PC-3 (cell line): ENCODE results near the gene SMIM13. TPM values are rescaled to one million over a fixed set of nuclear protein-coding genes. Genes with fewer than 3 reads are reported as not detected.

ENCODE experiments used
- ATAC-seq: fragments of 200-7000 bp; cut with Tn5 transposase; 2 replicates; pipeline ENCODE4 v1.9.1; 2020; ENCODE audit warnings: mild to moderate bottlenecking, moderate library complexity
- BruUV-seq: library from RNA; stranded (reverse); fragments of 400-500 nt; replicated peaks from 2 replicates; lab custom pipeline; 2021; lab: Mats Ljungman, UMichigan
- CTCF ChIA-PET: fragments of 300-600 bp; sonication (Branson Sonifier 250); formaldehyde crosslinking; loops from one replicate; lab custom pipeline; 2022; ENCODE audit warnings: antibody characterized with exemption; lab: Charles Lee
- POLR2A ChIA-PET: fragments of 300-600 bp; sonication (Branson Sonifier 250); formaldehyde crosslinking; loops from one replicate; lab custom pipeline; 2022; ENCODE audit warnings: antibody characterized with exemption; ENCODE audit not compliant: unreplicated experiment; lab: Charles Lee
- DNase-seq: peaks from one replicate; pipeline ENCODE4 v3.0.0-alpha.2; 2015
- H2AFZ ChIP-seq: fragments of 300-600 bp; sonication (generic); 2 replicates; pipeline ENCODE4 v1.6.0; 2016; ENCODE audit warnings: antibody characterized with exemption, low read length
- H3F3A ChIP-seq: fragments of 300-600 bp; sonication (generic); one replicate; pipeline ENCODE4 v1.6.0; 2017; ENCODE audit warnings: antibody characterized with exemption, low read length, control low read depth, mild to moderate bottlenecking; ENCODE audit not compliant: unreplicated experiment
- H3K27ac ChIP-seq: fragments of 300-600 bp; sonication (generic); 2 replicates; pipeline ENCODE4 v1.5.1; 2016; ENCODE audit warnings: mild to moderate bottlenecking, low read length
- H3K27me3 ChIP-seq: fragments of 300-600 bp; sonication (generic); 2 replicates; pipeline ENCODE4 v1.6.1; 2016; ENCODE audit warnings: low read length, mixed read lengths
- H3K36me3 ChIP-seq: fragments of 300-600 bp; sonication (generic); 2 replicates; pipeline ENCODE4 v1.6.1; 2016; ENCODE audit warnings: low read depth, mixed run types, low read length, mixed read lengths
- H3K4me1 ChIP-seq: fragments of 300-600 bp; sonication (generic); 2 replicates; pipeline ENCODE4 v1.5.1; 2016; ENCODE audit warnings: low read length; ENCODE audit not compliant: insufficient read depth
- H3K4me2 ChIP-seq: fragments of 300-600 bp; sonication (generic); 2 replicates; pipeline ENCODE4 v1.6.0; 2016; ENCODE audit warnings: low read length
- H3K4me3 ChIP-seq: fragments of 300-600 bp; sonication (generic); 2 replicates; pipeline ENCODE4 v1.5.1; 2016; ENCODE audit warnings: mild to moderate bottlenecking, low read length, mixed read lengths
- H3K79me2 ChIP-seq: fragments of 300-600 bp; sonication (generic); 2 replicates; pipeline ENCODE4 v1.6.1; 2017; ENCODE audit warnings: low read length, mixed read lengths
- H3K9ac ChIP-seq: fragments of 300-600 bp; sonication (generic); 2 replicates; pipeline ENCODE4 v1.6.0; 2016; ENCODE audit warnings: mild to moderate bottlenecking, low read length
- H3K9me2 ChIP-seq: fragments of 300-600 bp; sonication (generic); replicated peaks from 2 replicates; pipeline ENCODE4 v1.6.1; 2016; ENCODE audit warnings: mixed run types, low read length, mixed read lengths
- H3K9me3 ChIP-seq: fragments of 300-600 bp; sonication (generic); 2 replicates; pipeline ENCODE4 v1.6.1; 2016; ENCODE audit warnings: low read length, mixed read lengths
- H4K20me1 ChIP-seq: fragments of 300-600 bp; sonication (generic); 2 replicates; pipeline ENCODE4 v1.6.1; 2016; ENCODE audit warnings: low read length, mixed read lengths
- EZH2 ChIP-seq: fragments of 300-600 bp; sonication (generic); IDR thresholded peaks from one replicate; pipeline ENCODE4 v1.6.1; 2017; ENCODE audit warnings: antibody characterized with exemption, mild to moderate bottlenecking, low read length; ENCODE audit not compliant: unreplicated experiment
- EZH2phosphoT487 ChIP-seq: fragments of 300-600 bp; sonication (generic); IDR thresholded peaks from 2 replicates; pipeline ENCODE4 v1.6.1; 2018; ENCODE audit warnings: mild to moderate bottlenecking, antibody characterized with exemption, low read length, borderline replicate concordance
- intact Hi-C: fragments of 100-400 bp; cut with micrococcal nuclease; formaldehyde crosslinking; loops from 2 replicates; pipeline ENCODE4 v1.9.0; 2023
- total RNA-seq: library from RNA; depleted of rRNA; stranded (reverse); fragments of >200 nt; gene quantifications from 2 replicates; pipeline ENCODE4 v1.2.3, GENCODE V29; 2014
- TF ChIP-seq, protein P1 (sequence below): fragments of 300-600 bp; sonication (generic); conservative IDR thresholded peaks from 2 replicates; pipeline ENCODE4 v1.5.1; 2017; ENCODE audit warnings: antibody characterized with exemption, low read depth, mild to moderate bottlenecking, low read length

SMIM13 gene
- total RNA-seq, 1 experiment from 2014 or later, result 9.0 TPM

GRCh38 chr6:11054722-11055121 is 38.9 kb upstream of the SMIM13 start:
- BruUV-seq, result no TSS peak
- H3K4me1 ChIP-seq, result no peaks in the 10 kb centered on the region
- no peak overlapping the region for H2AFZ ChIP-seq
- H3K27me3 ChIP-seq, result no peaks in the 10 kb centered on the region
- no peak overlapping the region for H3K4me2 ChIP-seq
- ChIA-PET CTCF (no interaction called here), POLR2A (no interaction called here)
- H3K9ac ChIP-seq, result no peak overlapping the region
- no peaks in the 10 kb centered on the region for H3K79me2 ChIP-seq
- no peaks in the 10 kb centered on the region for H3K36me3 ChIP-seq
- TF ChIP-seq EZH2 (no peak), EZH2phosphoT487 (no peak)
- TF ChIP-seq, protein P1, sequence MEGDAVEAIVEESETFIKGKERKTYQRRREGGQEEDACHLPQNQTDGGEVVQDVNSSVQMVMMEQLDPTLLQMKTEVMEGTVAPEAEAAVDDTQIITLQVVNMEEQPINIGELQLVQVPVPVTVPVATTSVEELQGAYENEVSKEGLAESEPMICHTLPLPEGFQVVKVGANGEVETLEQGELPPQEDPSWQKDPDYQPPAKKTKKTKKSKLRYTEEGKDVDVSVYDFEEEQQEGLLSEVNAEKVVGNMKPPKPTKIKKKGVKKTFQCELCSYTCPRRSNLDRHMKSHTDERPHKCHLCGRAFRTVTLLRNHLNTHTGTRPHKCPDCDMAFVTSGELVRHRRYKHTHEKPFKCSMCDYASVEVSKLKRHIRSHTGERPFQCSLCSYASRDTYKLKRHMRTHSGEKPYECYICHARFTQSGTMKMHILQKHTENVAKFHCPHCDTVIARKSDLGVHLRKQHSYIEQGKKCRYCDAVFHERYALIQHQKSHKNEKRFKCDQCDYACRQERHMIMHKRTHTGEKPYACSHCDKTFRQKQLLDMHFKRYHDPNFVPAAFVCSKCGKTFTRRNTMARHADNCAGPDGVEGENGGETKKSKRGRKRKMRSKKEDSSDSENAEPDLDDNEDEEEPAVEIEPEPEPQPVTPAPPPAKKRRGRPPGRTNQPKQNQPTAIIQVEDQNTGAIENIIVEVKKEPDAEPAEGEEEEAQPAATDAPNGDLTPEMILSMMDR, result no peak
- no peaks in the 10 kb centered on the region for H3F3A ChIP-seq
- H4K20me1 ChIP-seq, result no peaks in the 10 kb centered on the region
- no peak for ATAC-seq
- H3K9me2 ChIP-seq, result no peaks in the 10 kb centered on the region
- no peak for DNase-seq
- intact Hi-C loops, result no loop called here
- no peak overlapping the region for H3K27ac ChIP-seq
- no peaks in the 10 kb centered on the region for H3K9me3 ChIP-seq
- H3K4me3 ChIP-seq, result no peak overlapping the region

GRCh38 chr6:11055127-11055627 is 38.5 kb upstream of the SMIM13 start:
- POLR2A ChIA-PET, result no interaction called here
- no peak for TF ChIP-seq EZH2phosphoT487
- no peak for TF ChIP-seq EZH2
- TF ChIP-seq, protein P1, result no peak
- H4K20me1 ChIP-seq, result no peaks in the 10 kb centered on the region
- no peak overlapping the region for H3K9ac ChIP-seq
- no peaks in the 10 kb centered on the region for H3K36me3 ChIP-seq
- DNase-seq (no peak), ATAC-seq (no peak)
- no peaks in the 10 kb centered on the region for H3K27me3 ChIP-seq
- no peaks in the 10 kb centered on the region for H3K4me1 ChIP-seq
- CTCF ChIA-PET, result no interaction called here
- no peaks in the 10 kb centered on the region for H3K9me2 ChIP-seq
- H3K4me2 ChIP-seq, result no peak overlapping the region
- no peaks in the 10 kb centered on the region for H3K79me2 ChIP-seq
- BruUV-seq, result no TSS peak
- no peak overlapping the region for H2AFZ ChIP-seq
- no peak overlapping the region for H3K4me3 ChIP-seq
- H3K9me3 ChIP-seq, result no peaks in the 10 kb centered on the region
- no peak overlapping the region for H3K27ac ChIP-seq
- H3F3A ChIP-seq, result no peaks in the 10 kb centered on the region
- intact Hi-C loops, result no loop called here

GRCh38 chr6:11056871-11057270 is 36.8 kb upstream of the SMIM13 start:
- ATAC-seq (no peak), DNase-seq (no peak)
- no peaks in the 10 kb centered on the region for H3K9me2 ChIP-seq
- no peaks in the 10 kb centered on the region for H3K36me3 ChIP-seq
- no peaks in the 10 kb centered on the region for H4K20me1 ChIP-seq
- ChIA-PET CTCF (no interaction called here), POLR2A (interaction anchor here (0.6 kb wide), 1 partner anchor 17 kb away, joined by 3 read pairs; no protein-coding TSS in a partner anchor)
- H3K27me3 ChIP-seq, result no peaks in the 10 kb centered on the region
- H3K27ac ChIP-seq, result no peak overlapping the region
- no peaks in the 10 kb centered on the region for H3K79me2 ChIP-seq
- H3K4me1 ChIP-seq, result no peaks in the 10 kb centered on the region
- no peak overlapping the region for H2AFZ ChIP-seq
- intact Hi-C loops, result no loop called here
- no peaks in the 10 kb centered on the region for H3F3A ChIP-seq
- no peaks in the 10 kb centered on the region for H3K9me3 ChIP-seq
- no peak for TF ChIP-seq EZH2
- TF ChIP-seq, protein P1, result no peak
- TF ChIP-seq EZH2phosphoT487, result no peak
- no TSS peak for BruUV-seq
- no peak overlapping the region for H3K9ac ChIP-seq
- H3K4me3 ChIP-seq, result no peak overlapping the region
- H3K4me2 ChIP-seq, result no peak overlapping the region
